Natural killer cell (primary cell): ENCODE data around the gene HOXA5. TPM values are rescaled to one million over a fixed set of nuclear protein-coding genes. Genes with fewer than 3 reads are reported as not detected.
A peak's percentile ranks its signal among the peaks of the same experiment; 100 is the strongest.

Source experiments
- ATAC-seq, 3 donors: fragments of 150-1000 bp in 2 of 3; fragments of 200-7000 bp in 1 of 3; cut with Tn5 transposase; 1 replicate in 1 of 3; 2 replicates in 2 of 3; pipeline ENCODE4 v1.10.0; 2021; ENCODE audit warnings: mild to moderate bottlenecking in 2 of 3, moderate library complexity in 2 of 3
- DNase-seq, 2 donors: peaks; one replicate each; pipeline versions ENCODE4 v3.0.0 to v3.0.0-alpha.2; 2013 to 2021; ENCODE audit warnings: mixed read lengths in 1 of 2
- H3K27ac ChIP-seq: one replicate; pipeline ENCODE4 v1.5.1; 2013; ENCODE audit warnings: mild to moderate bottlenecking, low read length
- H3K27me3 ChIP-seq: one replicate; pipeline ENCODE4 v1.6.1; 2013; ENCODE audit warnings: low read length; ENCODE audit not compliant: control insufficient read depth, insufficient read depth
- H3K36me3 ChIP-seq: one replicate; pipeline ENCODE4 v1.6.1; 2013; ENCODE audit warnings: low read length; ENCODE audit not compliant: control insufficient read depth, insufficient read depth
- H3K4me1 ChIP-seq: one replicate; pipeline ENCODE4 v1.6.1; 2013; ENCODE audit warnings: low read length; ENCODE audit not compliant: control insufficient read depth, insufficient read depth
- H3K4me3 ChIP-seq: one replicate; pipeline ENCODE4 v1.5.1; 2013; ENCODE audit warnings: low read length
- H3K9me3 ChIP-seq: one replicate; pipeline ENCODE4 v1.6.1; 2013; ENCODE audit warnings: low read length; ENCODE audit not compliant: control insufficient read depth, insufficient read depth
- H3K27ac Mint-ChIP-seq, 2 donors: one replicate each; pipeline ENCODE4 v1.8.0; 2022; ENCODE audit warnings: mild to moderate bottlenecking in 2 of 2, mixed read lengths in 2 of 2, moderate library complexity in 1 of 2
- H3K27me3 Mint-ChIP-seq, 2 donors: one replicate each; pipeline ENCODE4 v1.8.0; 2022; ENCODE audit warnings: low read depth in 2 of 2, mixed read lengths in 2 of 2
- H3K36me3 Mint-ChIP-seq: one replicate; pipeline ENCODE4 v1.8.0; 2022; ENCODE audit warnings: mixed read lengths
- H3K4me1 Mint-ChIP-seq, 2 donors: one replicate each; pipeline ENCODE4 v1.8.0; 2022; ENCODE audit warnings: mixed read lengths in 2 of 2
- H3K4me3 Mint-ChIP-seq: one replicate; pipeline ENCODE4 v1.8.0; 2022; ENCODE audit warnings: mild to moderate bottlenecking, moderate library complexity, mixed read lengths
- H3K9me3 Mint-ChIP-seq, 2 donors: one replicate each; pipeline ENCODE4 v1.8.0; 2022; ENCODE audit warnings: mixed read lengths in 2 of 2
- CTCF ChIP-seq: fragments of 200-600 bp; IDR thresholded peaks from one replicate; pipeline ENCODE4 v1.8.0; 2022; ENCODE audit warnings: antibody characterized with exemption
- WGBS: methylation state at CpG from one replicate; pipeline ENCODE4 v1.1.7; 2013; ENCODE audit warnings: missing lambda C conversion rate; ENCODE audit not compliant: insufficient coverage; 5-methylcytosine and 5-hydroxymethylcytosine counted together
- intact Hi-C: fragments of 100-400 bp; cut with micrococcal nuclease; formaldehyde crosslinking; loops from one replicate; pipeline ENCODE4 v1.14.2; 2022
- total RNA-seq, 4 donors: library from RNA; stranded (reverse); fragments of 120-200 nt in 1 of 4; gene quantifications; one replicate each; pipeline versions ENCODE4 v1.2.3 to v1.2.4, GENCODE V29; 2013 to 2022

Gene HOXA5
- total RNA-seq, 3 donors from 2014 or later (not counting 1 experiment from before 2014, with no cell fraction given), result 0.29 to 13.0 (median 0.52) TPM

- no peak overlapping the region for H3K27ac Mint-ChIP-seq
- H3K4me1 ChIP-seq, result peaks cover 44% of the 10 kb centered on the region
- H3K36me3 Mint-ChIP-seq, result no peaks in the 10 kb centered on the region
- H3K9me3 ChIP-seq, result no peaks in the 10 kb centered on the region
- peaks cover 39 to 42% of the 10 kb centered on the region in 2 donors for H3K4me1 Mint-ChIP-seq
- H3K4me3 Mint-ChIP-seq, result peak overlapping the region; percentile 45
- H3K27ac ChIP-seq, result no peak overlapping the region
- H3K27me3 Mint-ChIP-seq, result peaks cover 80 to 92% of the 10 kb centered on the region in 2 donors
- H3K27me3 ChIP-seq, result peaks cover 92% of the 10 kb centered on the region
- no peak for TF ChIP-seq CTCF
- DNase-seq, result peak in 1 of 2 donors; percentile 11
- no peak for ATAC-seq
- no peak overlapping the region for H3K4me3 ChIP-seq
- H3K36me3 ChIP-seq, result no peaks in the 10 kb centered on the region
- WGBS, result 42% methylated on average over 15 of the region's 15 CpGs
- H3K9me3 Mint-ChIP-seq, result no peaks in the 10 kb centered on the region
- intact Hi-C loops, result no loop called here
These were observed 47.8 kb upstream of the HOXA5 start for GRCh38 chr7:27191161-27191731.

DNA sequence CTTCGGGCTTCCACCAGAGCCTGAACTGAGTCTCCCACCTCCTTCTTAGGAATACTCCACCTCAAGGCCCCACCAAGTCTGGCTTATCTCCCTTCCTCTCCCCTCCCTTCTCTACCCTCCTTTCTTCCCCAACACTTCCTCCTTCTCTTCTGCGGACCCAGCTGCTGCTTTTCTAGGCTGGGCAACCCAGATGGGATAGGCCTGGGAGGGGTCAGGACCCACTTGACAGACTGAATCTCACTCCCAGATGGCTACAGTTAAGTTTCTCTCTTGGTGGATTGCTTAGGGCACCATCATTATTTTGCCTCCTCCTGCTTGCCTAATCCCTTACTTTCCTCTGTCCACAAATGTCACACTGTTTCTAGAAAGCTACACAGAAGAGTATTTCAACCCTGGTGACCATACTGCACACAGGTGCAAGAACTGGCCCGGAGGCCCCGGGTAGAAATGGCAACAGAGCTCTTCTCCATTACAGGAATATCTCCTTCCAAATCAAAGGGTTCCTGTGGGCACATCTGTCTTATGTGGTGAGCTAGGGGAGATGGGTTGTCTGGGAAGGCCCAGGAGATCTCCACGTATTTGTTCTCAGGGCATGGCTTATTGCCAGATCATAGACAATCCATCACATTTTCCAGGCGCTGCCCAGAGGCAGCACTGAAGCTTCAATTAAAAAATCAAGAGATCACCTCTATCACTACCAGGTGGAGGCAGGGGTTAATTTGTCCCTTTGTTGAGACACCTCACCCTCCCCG, 46.7 kb upstream of the HOXA5 start:
- Mint-ChIP-seq H3K36me3 (no peaks in the 10 kb centered on the region), H3K27ac (no peak overlapping the region), H3K27me3 (peaks cover 82 to 92% of the 10 kb centered on the region in 2 donors), H3K4me1 (peaks cover 48 to 50% of the 10 kb centered on the region in 2 donors), H3K4me3 (peak overlapping the region; percentile 85), H3K9me3 (no peaks in the 10 kb centered on the region)
- no peak for ATAC-seq
- TF ChIP-seq CTCF, result no peak
- no peak overlapping the region for H3K27ac ChIP-seq
- intact Hi-C loops, result loop anchor here (5.0 kb wide), 1 partner anchor 38 kb away; the partner anchor contains the start of gene HOXA3
- 52% methylated on average over 7 of the region's 7 CpGs for WGBS
- peaks cover 53% of the 10 kb centered on the region for H3K4me1 ChIP-seq
- H3K36me3 ChIP-seq, result no peaks in the 10 kb centered on the region
- peaks cover 93% of the 10 kb centered on the region for H3K27me3 ChIP-seq
- H3K9me3 ChIP-seq, result no peaks in the 10 kb centered on the region
- no peak overlapping the region for H3K4me3 ChIP-seq
- peak in 1 of 2 donors; percentile 10 for DNase-seq

GRCh38 chr7:27189295-27189996, 46.0 kb upstream of the HOXA5 start:
- WGBS, result 21% methylated on average over 22 of the region's 22 CpGs
- DNase-seq, result peak in 1 of 2 donors; percentile 15
- H3K36me3 ChIP-seq, result no peaks in the 10 kb centered on the region
- Mint-ChIP-seq H3K9me3 (no peaks in the 10 kb centered on the region), H3K4me3 (peak overlapping the region; percentile 85), H3K36me3 (no peaks in the 10 kb centered on the region), H3K27me3 (peaks cover 82 to 91% of the 10 kb centered on the region in 2 donors), H3K4me1 (peaks cover 55 to 57% of the 10 kb centered on the region in 2 donors), H3K27ac (no peak overlapping the region)
- H3K27ac ChIP-seq, result no peak overlapping the region
- peaks cover 60% of the 10 kb centered on the region for H3K4me1 ChIP-seq
- H3K9me3 ChIP-seq, result no peaks in the 10 kb centered on the region
- intact Hi-C loops, result loop anchor here (5.0 kb wide), 1 partner anchor 37 kb away; the partner anchor contains the start of gene HOXA3
- TF ChIP-seq CTCF, result no peak
- ATAC-seq, result no peak
- H3K27me3 ChIP-seq, result peaks cover 93% of the 10 kb centered on the region
- no peak overlapping the region for H3K4me3 ChIP-seq
